Parathyroid adenoma (tissue), 2 donors: ENCODE measurements around the gene CPNE1.

Experiments used
- H2AFZ ChIP-seq: fragments of 300-600 bp; sonication (generic); one replicate; pipeline ENCODE4 v1.7.0; 2017; ENCODE audit warnings: antibody characterized with exemption, mild to moderate bottlenecking
- H3K27ac ChIP-seq: fragments of 300-600 bp; sonication (generic); one replicate; pipeline ENCODE4 v1.7.0; 2017
- H3K27me3 ChIP-seq: fragments of 300-600 bp; sonication (generic); one replicate; pipeline ENCODE4 v1.7.0; 2017; ENCODE audit warnings: low read length; ENCODE audit not compliant: control insufficient read depth, insufficient read depth
- H3K36me3 ChIP-seq: fragments of 300-600 bp; sonication (generic); one replicate; pipeline ENCODE4 v1.7.0; 2017; ENCODE audit warnings: low read length; ENCODE audit not compliant: control insufficient read depth, insufficient read depth
- H3K4me1 ChIP-seq: fragments of 300-600 bp; sonication (generic); one replicate; pipeline ENCODE4 v1.7.0; 2017; ENCODE audit warnings: control low read depth
- H3K4me2 ChIP-seq: fragments of 300-600 bp; sonication (generic); one replicate; pipeline ENCODE4 v1.7.0; 2017; ENCODE audit warnings: low read length
- H3K4me3 ChIP-seq: fragments of 300-600 bp; sonication (generic); one replicate; pipeline ENCODE4 v1.7.0; 2017; ENCODE audit warnings: low read depth, low read length
- H3K79me2 ChIP-seq: fragments of 300-600 bp; sonication (generic); one replicate; pipeline ENCODE4 v1.7.0; 2017; ENCODE audit warnings: control low read depth
- H3K9ac ChIP-seq: fragments of 300-600 bp; sonication (generic); one replicate; pipeline ENCODE4 v1.7.0; 2017; ENCODE audit warnings: mild to moderate bottlenecking
- H3K9me3 ChIP-seq: fragments of 300-600 bp; sonication (generic); one replicate; pipeline ENCODE4 v1.7.0; 2017; ENCODE audit warnings: low read length; ENCODE audit not compliant: control insufficient read depth
- TF ChIP-seq, protein P1 (sequence below): fragments of 300-600 bp; sonication (generic); IDR thresholded peaks from one replicate; pipeline ENCODE4 v1.7.0; 2017; ENCODE audit warnings: antibody characterized with exemption, mild to moderate bottlenecking
- donor health status: primary hyperparathyroidism.

CPNE1 gene

DNA sequence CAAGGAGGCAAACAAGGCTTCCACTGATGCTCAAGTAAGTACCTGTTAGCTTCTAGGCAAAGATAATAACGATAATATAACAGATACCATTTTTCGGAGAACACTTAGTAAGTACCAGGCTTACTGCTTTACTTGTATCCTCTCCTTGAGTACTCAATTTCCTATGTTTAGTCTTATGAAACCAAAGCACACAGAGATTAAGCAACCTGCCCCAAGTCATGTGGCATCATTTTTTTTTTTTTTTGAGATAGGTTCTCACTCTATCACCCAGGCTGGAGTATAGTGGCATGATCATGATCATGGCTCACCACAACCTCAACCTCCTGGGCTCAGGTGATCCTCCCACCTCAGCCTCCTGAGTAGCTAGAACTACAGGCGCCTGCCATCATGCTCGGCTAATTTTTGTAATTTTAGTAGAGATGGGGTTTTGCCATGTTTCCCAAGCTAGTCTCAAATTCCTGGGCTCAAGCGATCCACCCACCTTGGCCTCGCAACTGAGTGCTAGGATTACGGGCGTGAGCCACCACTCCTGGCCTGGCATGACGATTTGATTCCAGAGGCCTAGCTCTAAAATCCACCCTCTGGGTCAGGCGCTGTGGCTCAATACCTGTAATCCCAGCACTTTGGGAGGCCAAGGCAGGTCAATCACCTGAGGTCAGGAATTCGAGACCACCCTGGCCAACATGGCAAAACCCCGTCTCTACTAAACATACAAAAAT is 35.1 kb downstream of the CPNE1 start:
- Histone ChIP-seq H2AFZ (no peak overlapping the region), H3K9me3 (no peaks in the 10 kb centered on the region), H3K9ac (no peak overlapping the region), H3K79me2 (peaks cover 12% of the 10 kb centered on the region), H3K4me3 (no peak overlapping the region), H3K27me3 (no peaks in the 10 kb centered on the region), H3K4me1 (no peaks in the 10 kb centered on the region), H3K36me3 (no peaks in the 10 kb centered on the region), H3K4me2 (no peak overlapping the region), H3K27ac (no peak overlapping the region)
- TF ChIP-seq, protein P1, sequence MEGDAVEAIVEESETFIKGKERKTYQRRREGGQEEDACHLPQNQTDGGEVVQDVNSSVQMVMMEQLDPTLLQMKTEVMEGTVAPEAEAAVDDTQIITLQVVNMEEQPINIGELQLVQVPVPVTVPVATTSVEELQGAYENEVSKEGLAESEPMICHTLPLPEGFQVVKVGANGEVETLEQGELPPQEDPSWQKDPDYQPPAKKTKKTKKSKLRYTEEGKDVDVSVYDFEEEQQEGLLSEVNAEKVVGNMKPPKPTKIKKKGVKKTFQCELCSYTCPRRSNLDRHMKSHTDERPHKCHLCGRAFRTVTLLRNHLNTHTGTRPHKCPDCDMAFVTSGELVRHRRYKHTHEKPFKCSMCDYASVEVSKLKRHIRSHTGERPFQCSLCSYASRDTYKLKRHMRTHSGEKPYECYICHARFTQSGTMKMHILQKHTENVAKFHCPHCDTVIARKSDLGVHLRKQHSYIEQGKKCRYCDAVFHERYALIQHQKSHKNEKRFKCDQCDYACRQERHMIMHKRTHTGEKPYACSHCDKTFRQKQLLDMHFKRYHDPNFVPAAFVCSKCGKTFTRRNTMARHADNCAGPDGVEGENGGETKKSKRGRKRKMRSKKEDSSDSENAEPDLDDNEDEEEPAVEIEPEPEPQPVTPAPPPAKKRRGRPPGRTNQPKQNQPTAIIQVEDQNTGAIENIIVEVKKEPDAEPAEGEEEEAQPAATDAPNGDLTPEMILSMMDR = no peak

DNA sequence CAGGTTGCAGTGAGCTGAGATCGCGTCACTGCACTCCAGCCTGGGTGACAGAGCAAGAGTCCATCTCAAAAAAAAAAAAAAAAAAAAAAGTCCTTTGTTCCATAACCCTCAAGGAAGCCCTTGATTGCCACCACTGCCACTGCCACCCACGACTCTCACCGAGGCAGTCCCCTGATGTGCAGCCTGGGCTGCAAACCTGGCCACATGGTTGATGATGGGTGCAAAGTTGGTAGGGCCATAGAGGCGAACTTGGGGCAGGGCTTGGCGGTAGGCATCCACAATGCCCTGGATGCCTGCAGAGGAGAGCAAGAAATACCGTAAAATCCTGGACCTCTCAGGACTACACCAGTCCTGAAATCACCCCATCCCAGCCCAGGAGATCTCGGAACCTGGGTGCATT is 37.6 kb downstream of the CPNE1 start:
- TF ChIP-seq, protein P1 = no peak
- H3K9ac ChIP-seq = no peak overlapping the region
- no peaks in the 10 kb centered on the region for H3K4me1 ChIP-seq
- H3K4me2 ChIP-seq = no peak overlapping the region
- H3K9me3 ChIP-seq = no peaks in the 10 kb centered on the region
- H3K27ac ChIP-seq = no peak overlapping the region
- H2AFZ ChIP-seq = no peak overlapping the region
- H3K4me3 ChIP-seq = no peak overlapping the region
- H3K79me2 ChIP-seq = no peaks in the 10 kb centered on the region
- H3K36me3 ChIP-seq = no peaks in the 10 kb centered on the region
- no peaks in the 10 kb centered on the region for H3K27me3 ChIP-seq

DNA sequence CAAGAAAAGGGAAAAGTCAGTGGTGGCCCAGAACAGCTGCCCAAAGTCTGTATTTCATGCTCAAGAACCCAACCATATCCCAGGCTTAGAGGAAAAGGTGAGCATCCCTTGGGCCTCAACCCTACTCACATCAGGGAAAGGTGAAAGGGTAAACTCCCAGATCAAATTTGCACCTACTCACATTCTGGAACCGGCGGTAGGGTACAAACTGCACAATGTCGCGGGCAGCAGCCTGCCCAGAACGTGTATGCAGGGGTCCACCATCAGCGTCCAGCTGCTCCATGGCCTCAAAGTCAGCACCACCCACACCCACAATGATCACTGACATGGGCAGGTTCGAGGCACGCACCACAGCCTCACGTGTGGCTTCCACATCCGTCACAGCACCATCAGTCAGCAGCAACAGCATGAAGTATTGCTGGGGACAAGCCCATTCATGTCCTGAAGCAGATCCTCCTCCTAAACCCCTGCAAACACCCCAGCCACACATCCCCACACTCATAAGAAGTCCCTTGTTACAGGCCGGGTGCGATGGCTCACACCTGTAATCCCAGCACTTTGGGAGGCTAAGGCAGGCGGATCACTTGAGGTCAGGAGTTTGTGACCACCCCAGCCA is 38.2 kb downstream of the CPNE1 start:
- Histone ChIP-seq H3K4me2 (no peak overlapping the region), H3K9ac (no peak overlapping the region), H3K36me3 (no peaks in the 10 kb centered on the region), H3K27me3 (no peaks in the 10 kb centered on the region), H2AFZ (no peak overlapping the region), H3K4me3 (no peak overlapping the region), H3K79me2 (no peaks in the 10 kb centered on the region), H3K9me3 (no peaks in the 10 kb centered on the region), H3K27ac (no peak overlapping the region), H3K4me1 (no peaks in the 10 kb centered on the region)
- TF ChIP-seq, protein P1 = no peak

DNA sequence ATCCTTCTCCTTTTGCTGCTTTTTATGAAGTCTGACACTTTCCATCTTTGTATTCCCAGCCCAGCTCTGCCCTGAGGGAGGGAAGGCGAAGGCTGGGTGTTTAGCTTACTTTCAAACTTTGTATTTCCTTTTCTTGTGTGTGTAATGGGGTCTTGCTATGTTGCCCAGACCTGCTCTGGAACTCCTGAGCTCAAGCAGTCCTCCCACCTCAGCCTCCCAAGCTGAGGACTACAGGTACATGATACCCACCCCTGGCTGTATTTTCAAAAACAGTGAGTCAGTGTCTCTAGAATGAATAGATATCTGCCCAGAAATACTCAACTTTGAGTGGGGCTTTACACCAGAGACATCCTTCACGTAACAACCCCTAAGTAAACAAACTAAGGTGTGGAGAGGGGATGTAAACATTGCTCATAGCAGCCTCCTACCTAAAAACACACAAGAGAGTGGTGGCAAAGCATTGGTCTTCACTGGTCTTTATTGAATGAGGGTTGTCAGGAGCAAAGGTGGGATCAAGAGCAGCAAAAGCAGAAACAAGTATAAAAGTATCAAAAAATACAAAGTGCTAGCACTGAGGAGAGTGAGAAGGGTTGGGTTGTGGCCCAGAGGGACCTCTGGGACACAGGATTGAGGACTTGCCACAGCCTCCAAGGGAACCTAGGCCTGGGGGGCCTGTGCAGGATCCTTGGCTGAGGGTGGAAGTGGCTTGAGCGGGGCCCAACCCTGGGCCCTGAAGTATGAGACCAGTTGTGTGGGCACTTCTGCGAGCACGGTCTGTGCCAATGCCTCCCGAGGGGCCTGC is 38.9 kb downstream of the CPNE1 start:
- Histone ChIP-seq H3K4me2 (no peak overlapping the region), H3K4me3 (no peak overlapping the region), H3K9me3 (no peaks in the 10 kb centered on the region), H2AFZ (no peak overlapping the region), H3K79me2 (no peaks in the 10 kb centered on the region), H3K27me3 (no peaks in the 10 kb centered on the region), H3K27ac (no peak overlapping the region), H3K9ac (no peak overlapping the region), H3K36me3 (no peaks in the 10 kb centered on the region), H3K4me1 (no peaks in the 10 kb centered on the region)
- TF ChIP-seq, protein P1 = no peak
